Osteocyte (in vitro differentiated cells): Measurements from ENCODE around the gene FAM53B. TPM values are rescaled to one million over a fixed set of nuclear protein-coding genes. Genes with fewer than 3 reads are reported as not detected.

Experiments used
- DNase-seq: peaks from one replicate; pipeline ENCODE4 v3.0.0; 2021; ENCODE audit warnings: mixed read lengths; ENCODE audit not compliant: unreplicated experiment; ENCODE audit errors: extremely low spot score
- H3K27ac Mint-ChIP-seq: one replicate; pipeline ENCODE4 v1.8.0; 2021; ENCODE audit warnings: mild to moderate bottlenecking, mixed read lengths; ENCODE audit not compliant: unreplicated experiment
- H3K27me3 Mint-ChIP-seq: one replicate; pipeline ENCODE4 v1.8.0; 2021; ENCODE audit warnings: mixed read lengths; ENCODE audit not compliant: unreplicated experiment
- H3K36me3 Mint-ChIP-seq: one replicate; pipeline ENCODE4 v1.8.0; 2021; ENCODE audit warnings: mixed read lengths; ENCODE audit not compliant: unreplicated experiment
- H3K4me1 Mint-ChIP-seq: one replicate; pipeline ENCODE4 v1.8.0; 2021; ENCODE audit warnings: mixed read lengths; ENCODE audit not compliant: unreplicated experiment
- H3K4me3 Mint-ChIP-seq: one replicate; pipeline ENCODE4 v1.8.0; 2021; ENCODE audit warnings: mild to moderate bottlenecking, moderate library complexity, mixed read lengths; ENCODE audit not compliant: unreplicated experiment
- H3K9me3 Mint-ChIP-seq: one replicate; pipeline ENCODE4 v1.8.0; 2021; ENCODE audit warnings: mixed read lengths; ENCODE audit not compliant: unreplicated experiment
- CTCF ChIP-seq: fragments of 200-600 bp; sonication (generic); IDR thresholded peaks from 2 replicates; pipeline ENCODE4 v1.5.0; 2021; ENCODE audit warnings: antibody characterized with exemption, mild to moderate bottlenecking, moderate library complexity
- total RNA-seq: library from RNA; stranded (reverse); gene quantifications from 2 replicates; pipeline ENCODE4 v1.2.1, GENCODE V29; 2021

Gene FAM53B
- total RNA-seq, 1 donor from 2014 or later = 14.7 TPM

- no peaks in the 10 kb centered on the region for H3K27me3 Mint-ChIP-seq
- H3K4me3 Mint-ChIP-seq = no peak overlapping the region
- no peaks in the 10 kb centered on the region for H3K4me1 Mint-ChIP-seq
- TF ChIP-seq CTCF = no peak
- peaks cover 3% of the 10 kb centered on the region for H3K36me3 Mint-ChIP-seq
- H3K27ac Mint-ChIP-seq = no peak overlapping the region
- DNase-seq = no peak
- no peaks in the 10 kb centered on the region for H3K9me3 Mint-ChIP-seq
Observed at GRCh38 chr10:124708922-124709520, 35.2 kb downstream of the FAM53B start.

GRCh38 chr10:124708246-124708779, 35.9 kb downstream of the FAM53B start:
- H3K4me1 Mint-ChIP-seq = no peaks in the 10 kb centered on the region
- TF ChIP-seq CTCF = no peak
- no peaks in the 10 kb centered on the region for H3K27me3 Mint-ChIP-seq
- H3K27ac Mint-ChIP-seq = no peak overlapping the region
- H3K36me3 Mint-ChIP-seq = peaks cover 3% of the 10 kb centered on the region
- no peak for DNase-seq
- no peaks in the 10 kb centered on the region for H3K9me3 Mint-ChIP-seq
- no peak overlapping the region for H3K4me3 Mint-ChIP-seq

- no peak for TF ChIP-seq CTCF
- Mint-ChIP-seq H3K9me3 (no peaks in the 10 kb centered on the region), H3K4me3 (no peak overlapping the region), H3K4me1 (no peaks in the 10 kb centered on the region), H3K27ac (no peak overlapping the region), H3K36me3 (peaks cover 3% of the 10 kb centered on the region), H3K27me3 (no peaks in the 10 kb centered on the region)
- DNase-seq = no peak
Observed at GRCh38 chr10:124707551-124707950, 36.6 kb downstream of the FAM53B start.

- TF ChIP-seq CTCF = no peak
- DNase-seq = no peak
- Mint-ChIP-seq H3K27me3 (no peaks in the 10 kb centered on the region), H3K4me1 (peaks cover under 1% of the 10 kb centered on the region), H3K9me3 (no peaks in the 10 kb centered on the region), H3K27ac (no peak overlapping the region), H3K4me3 (no peak overlapping the region), H3K36me3 (peaks cover 3% of the 10 kb centered on the region)
Observed at GRCh38 chr10:124707144-124707467, 37.1 kb downstream of the FAM53B start.

- H3K27me3 Mint-ChIP-seq = no peaks in the 10 kb centered on the region
Observed at GRCh38 chr10:124706462-124707143, 37.6 kb downstream of the FAM53B start.

More at GRCh38 chr10:124706462-124707143, 37.6 kb downstream of the FAM53B start:
- Mint-ChIP-seq H3K36me3 (peaks cover 3% of the 10 kb centered on the region), H3K4me1 (peaks cover 4% of the 10 kb centered on the region), H3K27ac (no peak overlapping the region), H3K4me3 (no peak overlapping the region), H3K9me3 (no peaks in the 10 kb centered on the region)
- DNase-seq = no peak
- TF ChIP-seq CTCF = no peak
